ENCODE data around the gene KDM4C. TPM values are rescaled to one million over a fixed set of nuclear protein-coding genes. Genes with fewer than 3 reads are reported as not detected.
A peak's percentile ranks its signal among the peaks of the same experiment; 100 is the strongest.

Gene KDM4C
- total and polyA plus RNA-seq, 2 of the 13 experiments (the other 11 are each of a cell fraction or from before 2014, with no cell fraction given), result 19.4 to 23.6 TPM

GRCh38 chr9:6715755-6716643 is 41.8 kb upstream of the KDM4C start (continued):
- TF ChIP-seq ZFY (CRISPR knock-in tag; IDR thresholded peaks at IDR 0.05) (peak; percentile 63; the same call in 1 of the 2 replicates), NR0B2 (CRISPR knock-in tag; IDR thresholded peaks at IDR 0.05) (0 out of 2 replicates have a peak, but pooled peaks have one; percentile 53), CENPT (CRISPR knock-in tag; IDR thresholded peaks at IDR 0.05; ENCODE audit: low read depth) (peak; percentile 65; the same call in 1 of the 2 replicates), ZNF775 (CRISPR knock-in tag; IDR thresholded peaks at IDR 0.05; ENCODE audit: borderline replicate concordance) (0 out of 2 replicates have a peak, but pooled peaks have one; percentile 72), ZNF639 (CRISPR knock-in tag; conservative IDR thresholded peaks at IDR 0.05) (0 out of 2 replicates have a peak, but pooled peaks have one; percentile 35), BHLHE40 (IDR thresholded peaks at IDR 0.05; ENCODE audit: low read length) (peak; percentile 88), MED13 (CRISPR knock-in tag; IDR thresholded peaks at IDR 0.05) (peak; percentile 40; the same call in 1 of the 2 replicates), CBX5 (CRISPR knock-in tag; IDR thresholded peaks at IDR 0.05; ENCODE audit: borderline replicate concordance) (peak; percentile 90), CHCHD3 (CRISPR knock-in tag; IDR thresholded peaks at IDR 0.05) (no peak), PHF5A (CRISPR knock-in tag; IDR thresholded peaks at IDR 0.05; ENCODE audit: low read depth, unreplicated experiment) (peak; percentile 38), MXD1 (CRISPR knock-in tag; IDR thresholded peaks at IDR 0.05) (peak; percentile 69), MLX (CRISPR knock-in tag; IDR thresholded peaks at IDR 0.05) (peak; percentile 74; the same call in 1 of the 2 replicates), MAX (IDR thresholded peaks at IDR 0.05) (peak; percentile 67), SAP130 (CRISPR knock-in tag; IDR thresholded peaks at IDR 0.05; ENCODE audit: low read depth) (peak; percentile 75), RXRA (CRISPR knock-in tag; IDR thresholded peaks at IDR 0.05) (peak; percentile 62), CBFB (CRISPR knock-in tag; IDR thresholded peaks at IDR 0.05) (peak; percentile 81; the same call in 1 of the 2 replicates), ZNF777 (CRISPR knock-in tag; IDR thresholded peaks at IDR 0.05) (peak; percentile 40; the same call in 1 of the 2 replicates), SP5 (CRISPR knock-in tag; IDR thresholded peaks at IDR 0.05; ENCODE audit: borderline replicate concordance, low read depth) (peak; percentile 52; the same call in 1 of the 2 replicates), PHF21A (CRISPR knock-in tag; IDR thresholded peaks at IDR 0.05) (peak; percentile 58; the same call in 1 of the 2 replicates), ZNF446 (CRISPR knock-in tag; IDR thresholded peaks at IDR 0.05) (peak; percentile 82; the same call in 1 of the 2 replicates), ZSCAN30 (CRISPR knock-in tag; IDR thresholded peaks at IDR 0.05) (no peak), GMEB1 (CRISPR knock-in tag; IDR thresholded peaks at IDR 0.05; ENCODE audit: borderline replicate concordance) (peak; percentile 70; the same call in 1 of the 2 replicates), ZBTB34 (CRISPR knock-in tag; IDR thresholded peaks at IDR 0.05) (peak; percentile 56; the same call in 1 of the 2 replicates)
